Ishikawa (cell line): Measurements from ENCODE around the gene RAPGEF2.

Experiments
- CEBPB ChIP-seq: IDR thresholded peaks from 2 replicates; pipeline ENCODE4 v1.6.1; 2012
- CREB1 ChIP-seq: IDR thresholded peaks from 2 replicates; pipeline ENCODE4 v1.6.1; 2012; ENCODE audit warnings: low read depth
- EGR1 ChIP-seq: IDR thresholded peaks from 2 replicates; pipeline ENCODE4 v1.6.1; 2012
- EP300 ChIP-seq: IDR thresholded peaks from 2 replicates; pipeline ENCODE4 v1.6.1; 2012; ENCODE audit warnings: borderline replicate concordance
- FOXM1 ChIP-seq: IDR thresholded peaks from 2 replicates; pipeline ENCODE4 v1.6.1; 2012; ENCODE audit warnings: low read depth, borderline replicate concordance
- MAX ChIP-seq: IDR thresholded peaks from 2 replicates; pipeline ENCODE4 v1.6.1; 2012
- NFIC ChIP-seq: IDR thresholded peaks from 2 replicates; pipeline ENCODE4 v1.6.1; 2012
- RAD21 ChIP-seq: IDR thresholded peaks from 2 replicates; pipeline ENCODE4 v1.6.1; 2012; ENCODE audit warnings: low read depth
- TAF1 ChIP-seq: IDR thresholded peaks from 2 replicates; pipeline ENCODE4 v1.6.1; 2012; ENCODE audit warnings: low read depth, mild to moderate bottlenecking
- TCF12 ChIP-seq: IDR thresholded peaks from 2 replicates; pipeline ENCODE4 v1.6.1; 2012; ENCODE audit warnings: low read depth
- TEAD4 ChIP-seq: IDR thresholded peaks from 2 replicates; pipeline ENCODE4 v1.6.1; 2012
- USF1 ChIP-seq: IDR thresholded peaks from 2 replicates; pipeline ENCODE4 v1.6.1; 2012
- YY1 ChIP-seq: IDR thresholded peaks from 2 replicates; pipeline ENCODE4 v1.6.1; 2012; ENCODE audit warnings: low read depth
- ZBTB7A ChIP-seq: IDR thresholded peaks from 2 replicates; pipeline ENCODE4 v1.6.1; 2012; ENCODE audit warnings: low read depth
- TF ChIP-seq, protein P1 (sequence below): IDR thresholded peaks from 2 replicates; pipeline ENCODE4 v1.6.1; 2012; ENCODE audit warnings: low read depth, mild to moderate bottlenecking

The RAPGEF2 gene, protein sequence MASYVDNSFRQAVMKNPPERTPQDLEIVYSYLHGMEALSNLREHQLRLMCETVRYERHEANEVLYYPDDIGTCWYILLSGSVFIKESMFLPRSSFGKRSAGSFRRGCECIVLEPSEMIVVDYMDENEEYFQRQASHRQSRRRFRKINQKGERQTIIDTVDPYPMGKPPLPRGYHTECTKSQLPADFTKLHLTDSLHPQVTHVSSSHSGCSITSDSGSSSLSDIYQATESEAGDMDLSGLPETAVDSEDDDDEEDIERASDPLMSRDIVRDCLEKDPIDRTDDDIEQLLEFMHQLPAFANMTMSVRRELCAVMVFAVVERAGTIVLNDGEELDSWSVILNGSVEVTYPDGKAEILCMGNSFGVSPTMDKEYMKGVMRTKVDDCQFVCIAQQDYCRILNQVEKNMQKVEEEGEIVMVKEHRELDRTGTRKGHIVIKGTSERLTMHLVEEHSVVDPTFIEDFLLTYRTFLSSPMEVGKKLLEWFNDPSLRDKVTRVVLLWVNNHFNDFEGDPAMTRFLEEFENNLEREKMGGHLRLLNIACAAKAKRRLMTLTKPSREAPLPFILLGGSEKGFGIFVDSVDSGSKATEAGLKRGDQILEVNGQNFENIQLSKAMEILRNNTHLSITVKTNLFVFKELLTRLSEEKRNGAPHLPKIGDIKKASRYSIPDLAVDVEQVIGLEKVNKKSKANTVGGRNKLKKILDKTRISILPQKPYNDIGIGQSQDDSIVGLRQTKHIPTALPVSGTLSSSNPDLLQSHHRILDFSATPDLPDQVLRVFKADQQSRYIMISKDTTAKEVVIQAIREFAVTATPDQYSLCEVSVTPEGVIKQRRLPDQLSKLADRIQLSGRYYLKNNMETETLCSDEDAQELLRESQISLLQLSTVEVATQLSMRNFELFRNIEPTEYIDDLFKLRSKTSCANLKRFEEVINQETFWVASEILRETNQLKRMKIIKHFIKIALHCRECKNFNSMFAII (N-terminal part only)

GRCh38 chr4:159102622-159103383, at the start of gene RAPGEF2:
Gene RAPGEF2 (plus strand): TSS chr4:159103079. CDS start chr4:159104163, 1,084 bp downstream.
- TF ChIP-seq USF1 (no peak), TCF12 (0 out of 2 replicates have a peak, but pooled peaks have one; percentile 6), TAF1 (peak; percentile 65), FOXM1 (no peak), MAX (peak; percentile 1; the same call in 1 of the 2 replicates), EP300 (no peak), YY1 (no peak), NFIC (no peak), EGR1 (no peak), TEAD4 (no peak), ZBTB7A (peak; percentile 94), RAD21 (peak; percentile 11; the same call in 1 of the 2 replicates), CREB1 (peak; percentile 55; the same call in 1 of the 2 replicates), CEBPB (no peak)
- TF ChIP-seq, protein P1, sequence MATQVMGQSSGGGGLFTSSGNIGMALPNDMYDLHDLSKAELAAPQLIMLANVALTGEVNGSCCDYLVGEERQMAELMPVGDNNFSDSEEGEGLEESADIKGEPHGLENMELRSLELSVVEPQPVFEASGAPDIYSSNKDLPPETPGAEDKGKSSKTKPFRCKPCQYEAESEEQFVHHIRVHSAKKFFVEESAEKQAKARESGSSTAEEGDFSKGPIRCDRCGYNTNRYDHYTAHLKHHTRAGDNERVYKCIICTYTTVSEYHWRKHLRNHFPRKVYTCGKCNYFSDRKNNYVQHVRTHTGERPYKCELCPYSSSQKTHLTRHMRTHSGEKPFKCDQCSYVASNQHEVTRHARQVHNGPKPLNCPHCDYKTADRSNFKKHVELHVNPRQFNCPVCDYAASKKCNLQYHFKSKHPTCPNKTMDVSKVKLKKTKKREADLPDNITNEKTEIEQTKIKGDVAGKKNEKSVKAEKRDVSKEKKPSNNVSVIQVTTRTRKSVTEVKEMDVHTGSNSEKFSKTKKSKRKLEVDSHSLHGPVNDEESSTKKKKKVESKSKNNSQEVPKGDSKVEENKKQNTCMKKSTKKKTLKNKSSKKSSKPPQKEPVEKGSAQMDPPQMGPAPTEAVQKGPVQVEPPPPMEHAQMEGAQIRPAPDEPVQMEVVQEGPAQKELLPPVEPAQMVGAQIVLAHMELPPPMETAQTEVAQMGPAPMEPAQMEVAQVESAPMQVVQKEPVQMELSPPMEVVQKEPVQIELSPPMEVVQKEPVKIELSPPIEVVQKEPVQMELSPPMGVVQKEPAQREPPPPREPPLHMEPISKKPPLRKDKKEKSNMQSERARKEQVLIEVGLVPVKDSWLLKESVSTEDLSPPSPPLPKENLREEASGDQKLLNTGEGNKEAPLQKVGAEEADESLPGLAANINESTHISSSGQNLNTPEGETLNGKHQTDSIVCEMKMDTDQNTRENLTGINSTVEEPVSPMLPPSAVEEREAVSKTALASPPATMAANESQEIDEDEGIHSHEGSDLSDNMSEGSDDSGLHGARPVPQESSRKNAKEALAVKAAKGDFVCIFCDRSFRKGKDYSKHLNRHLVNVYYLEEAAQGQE, result no peak

GRCh38 chr4:159055833-159056232, 47.0 kb upstream of the RAPGEF2 start:
- TF ChIP-seq NFIC (no peak), FOXM1 (no peak), CEBPB (no peak), RAD21 (no peak), CREB1 (no peak), EP300 (no peak), YY1 (no peak), ZBTB7A (no peak), MAX (no peak), TEAD4 (no peak), TCF12 (no peak), TAF1 (no peak), EGR1 (no peak), USF1 (no peak)
- TF ChIP-seq, protein P1, result no peak

- TF ChIP-seq FOXM1 (no peak), MAX (no peak), USF1 (no peak), ZBTB7A (no peak), TEAD4 (no peak)
Observed at GRCh38 chr4:159060161-159060560, 42.7 kb upstream of the RAPGEF2 start.

- TF ChIP-seq TEAD4 (no peak), FOXM1 (no peak), NFIC (no peak), USF1 (no peak), MAX (no peak), TCF12 (no peak), RAD21 (no peak), ZBTB7A (no peak), EGR1 (no peak), YY1 (no peak), EP300 (no peak), CEBPB (no peak), CREB1 (no peak), TAF1 (no peak)
- TF ChIP-seq, protein P1, result no peak
Observed at GRCh38 chr4:159062381-159062780, 40.5 kb upstream of the RAPGEF2 start.
